Erythroblast (primary cell): ENCODE data around the gene ZC3H18.

Experiments
- DNase-seq, 2 experiments: peaks; one replicate each; lab custom pipeline; 2025; lab: John Stamatoyannopoulos, UW
- GATA1 ChIP-seq: IDR thresholded peaks from 2 replicates; pipeline ENCODE4 v1.6.1; 2011; ENCODE audit warnings: low read depth, mild to moderate bottlenecking, control low read depth, low read length, moderate library complexity
- POLR2A ChIP-seq: IDR thresholded peaks from 2 replicates; pipeline ENCODE4 v1.6.1; 2011; ENCODE audit warnings: mild to moderate bottlenecking, low read length

The ZC3H18 gene

DNA sequence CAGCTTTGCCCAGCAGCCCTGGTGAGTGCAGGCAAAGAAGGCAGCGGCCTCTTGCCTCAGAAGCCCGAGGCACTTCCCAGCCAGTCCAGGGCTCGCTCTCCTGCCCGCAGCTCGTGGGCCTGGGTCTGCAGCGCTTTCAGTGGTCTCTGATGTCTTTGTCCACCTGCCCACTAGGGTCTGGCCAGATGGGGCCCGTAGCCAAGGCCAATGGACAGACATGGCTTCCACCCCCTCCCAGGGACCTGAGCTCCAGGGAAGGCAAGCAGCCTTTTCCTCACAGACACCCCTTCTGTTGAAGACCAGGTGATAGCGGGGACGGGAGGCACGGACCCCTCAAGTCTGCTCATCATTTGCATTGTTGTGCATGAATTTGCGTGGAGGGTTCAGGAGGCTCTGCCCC lies 33.7 kb upstream of the ZC3H18 start:
- no peak for TF ChIP-seq POLR2A
- TF ChIP-seq GATA1, result no peak
- no peak for DNase-seq

DNA sequence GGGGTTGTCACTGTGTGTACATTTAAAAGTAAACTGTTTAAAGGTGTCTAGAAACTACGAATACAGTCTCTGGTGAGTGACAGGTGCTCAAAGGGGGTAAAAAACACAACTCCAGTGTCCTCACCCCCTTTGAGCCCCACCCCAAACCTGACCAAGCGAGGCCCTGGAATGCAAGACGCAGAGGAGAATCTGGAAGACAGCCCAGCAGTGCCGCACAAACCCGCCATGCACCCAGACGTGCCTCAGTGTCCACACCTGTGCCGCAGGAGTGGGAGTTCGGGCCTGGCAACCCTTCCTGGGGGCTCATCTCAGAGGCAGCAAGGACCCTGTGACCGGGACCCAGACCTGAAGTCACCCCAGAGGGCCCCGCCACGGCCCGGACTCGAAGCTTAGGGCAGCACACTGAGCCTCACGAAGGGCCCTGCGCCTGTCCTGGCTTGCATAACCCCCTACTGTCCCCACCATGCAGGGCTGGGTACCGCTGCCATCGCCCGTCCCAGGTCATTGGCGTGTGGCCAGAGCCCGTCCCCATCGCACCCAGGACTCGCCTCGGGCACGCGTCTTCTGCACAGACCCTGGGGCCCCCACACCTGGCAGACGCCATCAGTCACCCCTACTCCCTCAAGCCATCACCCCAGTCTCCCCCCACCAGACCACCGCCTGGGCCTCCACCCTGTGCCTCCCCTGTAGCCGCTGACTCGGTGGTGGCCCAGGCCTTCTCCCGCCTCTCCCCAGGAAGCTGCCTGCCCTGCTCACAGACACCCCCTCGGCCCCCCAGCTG lies 33.0 kb upstream of the ZC3H18 start:
- peak; percentile 50 to 54 for DNase-seq
- TF ChIP-seq GATA1 (no peak), POLR2A (no peak)

DNA sequence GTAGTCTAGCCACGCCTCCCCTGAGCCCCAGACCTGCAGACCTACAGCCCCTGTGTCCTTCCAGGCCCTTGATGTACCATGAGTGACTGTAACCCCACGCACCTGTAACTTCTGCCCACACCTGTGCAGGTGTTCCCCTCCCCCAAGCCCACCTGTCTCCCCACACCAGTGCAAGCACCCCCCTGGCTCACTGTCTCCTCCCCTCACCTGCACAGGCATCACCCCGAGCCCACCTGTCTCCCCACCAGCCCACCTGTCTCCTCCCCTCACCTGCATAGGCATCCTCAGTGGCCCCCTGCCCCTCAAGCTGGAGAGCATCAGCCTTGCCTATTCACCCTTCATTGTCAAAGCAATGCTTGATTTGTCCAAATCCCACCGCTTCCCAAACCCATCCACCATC lies 32.3 kb upstream of the ZC3H18 start:
- no peak for DNase-seq
- TF ChIP-seq POLR2A (peak; percentile 2), GATA1 (no peak)

DNA sequence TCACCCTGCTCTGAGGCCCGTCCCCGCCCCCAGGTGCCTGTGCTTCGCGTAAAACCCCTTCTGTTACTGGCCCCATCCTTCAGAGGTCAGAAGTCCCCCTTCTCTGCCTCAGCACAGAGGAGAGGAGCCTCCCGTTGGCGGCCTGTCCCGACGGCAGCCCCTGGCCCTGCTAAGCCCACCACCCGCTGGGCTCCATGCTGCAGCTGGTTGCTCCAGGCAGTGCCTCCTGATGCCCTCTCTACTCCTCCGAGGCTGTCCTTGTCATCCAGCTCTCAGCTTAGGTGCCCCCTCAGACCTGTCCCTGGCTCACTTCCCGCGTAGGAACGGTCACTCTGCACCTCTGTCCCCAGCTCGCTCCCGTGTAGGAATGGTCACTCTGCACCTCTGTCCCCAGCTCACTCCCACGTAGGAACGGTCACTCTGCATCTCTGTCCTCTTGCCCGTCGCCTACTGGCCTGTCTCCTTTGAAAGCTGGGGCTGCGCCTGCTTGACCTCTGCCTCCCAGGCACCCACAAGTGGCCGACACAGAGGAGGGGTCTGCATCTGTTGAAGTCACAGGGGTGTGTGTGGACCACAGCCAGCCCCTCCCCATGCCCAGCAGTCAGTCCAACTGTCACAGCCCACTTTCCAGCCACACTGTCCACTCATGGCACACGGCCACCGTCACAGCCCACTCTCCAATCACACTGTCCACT lies 31.7 kb upstream of the ZC3H18 start:
- DNase-seq, result no peak
- TF ChIP-seq GATA1 (no peak), POLR2A (no peak)

DNA sequence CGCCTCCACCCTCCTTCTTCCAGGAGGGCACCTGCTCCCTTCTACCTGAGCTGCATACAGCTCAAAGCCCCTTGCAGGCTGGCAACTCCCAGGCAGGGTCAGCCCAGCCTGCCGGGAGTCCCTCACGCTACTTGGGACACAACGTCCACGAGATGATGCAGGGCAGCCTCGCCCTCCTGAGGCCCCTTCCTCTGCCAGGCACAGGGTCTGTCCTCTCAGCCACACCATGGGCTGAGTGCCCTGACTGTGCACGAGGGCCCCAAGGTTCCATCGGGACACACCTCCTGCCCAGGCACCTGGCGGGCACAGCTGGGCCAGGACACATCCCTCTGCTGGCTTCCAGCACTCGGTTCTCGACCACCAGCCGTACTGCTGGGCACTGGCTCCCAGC lies 30.9 kb upstream of the ZC3H18 start:
- DNase-seq, result no peak
- no peak for TF ChIP-seq GATA1

- no peak for DNase-seq
- TF ChIP-seq GATA1 (no peak), POLR2A (no peak)
Observed at GRCh38 chr16:88539652-88540345, 30.4 kb upstream of the ZC3H18 start.

GRCh38 chr16:88540346-88540977 lies 29.7 kb upstream of the ZC3H18 start:
- TF ChIP-seq GATA1, result no peak
- no peak for TF ChIP-seq POLR2A
- DNase-seq, result no peak

DNA sequence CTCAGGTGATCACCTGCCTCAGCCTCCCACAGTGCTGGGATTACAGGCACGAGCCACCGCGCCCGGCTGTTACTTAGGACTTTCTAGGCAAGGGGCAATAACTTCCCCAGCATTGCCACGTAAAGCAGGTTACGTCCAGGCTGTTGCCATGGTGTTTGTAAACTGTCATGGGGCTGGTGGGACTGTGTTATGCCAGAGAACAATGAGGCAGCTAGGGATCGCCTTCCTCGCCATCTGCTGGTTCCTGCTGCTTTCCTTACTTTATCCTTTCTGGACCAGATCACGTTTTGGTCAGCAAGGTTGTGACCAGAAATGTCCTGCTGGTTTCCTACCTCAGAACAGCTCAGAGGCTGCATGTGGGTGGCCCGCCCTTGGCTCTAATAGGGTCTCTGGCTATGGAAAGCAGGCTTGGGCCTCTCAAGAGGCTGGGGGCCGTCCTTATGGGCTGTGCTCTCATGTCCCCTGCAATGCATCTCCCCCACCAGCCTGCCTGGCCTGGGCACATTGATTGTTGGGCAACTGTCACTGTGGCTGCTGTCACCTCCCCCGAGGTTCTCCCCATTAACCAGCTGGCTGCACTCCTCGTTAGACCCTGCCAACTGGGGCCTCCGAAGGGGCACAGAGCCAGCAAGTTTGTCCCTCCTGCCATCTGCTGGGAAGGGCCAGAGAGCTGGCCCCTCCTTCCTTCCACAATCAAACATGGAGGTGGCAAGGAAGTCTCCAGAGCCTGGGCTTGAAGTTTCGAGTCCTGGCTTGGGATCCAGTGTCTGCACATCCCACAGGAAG lies 28.2 kb upstream of the ZC3H18 start:
- TF ChIP-seq POLR2A (no peak), GATA1 (no peak)
- DNase-seq, result no peak

DNA sequence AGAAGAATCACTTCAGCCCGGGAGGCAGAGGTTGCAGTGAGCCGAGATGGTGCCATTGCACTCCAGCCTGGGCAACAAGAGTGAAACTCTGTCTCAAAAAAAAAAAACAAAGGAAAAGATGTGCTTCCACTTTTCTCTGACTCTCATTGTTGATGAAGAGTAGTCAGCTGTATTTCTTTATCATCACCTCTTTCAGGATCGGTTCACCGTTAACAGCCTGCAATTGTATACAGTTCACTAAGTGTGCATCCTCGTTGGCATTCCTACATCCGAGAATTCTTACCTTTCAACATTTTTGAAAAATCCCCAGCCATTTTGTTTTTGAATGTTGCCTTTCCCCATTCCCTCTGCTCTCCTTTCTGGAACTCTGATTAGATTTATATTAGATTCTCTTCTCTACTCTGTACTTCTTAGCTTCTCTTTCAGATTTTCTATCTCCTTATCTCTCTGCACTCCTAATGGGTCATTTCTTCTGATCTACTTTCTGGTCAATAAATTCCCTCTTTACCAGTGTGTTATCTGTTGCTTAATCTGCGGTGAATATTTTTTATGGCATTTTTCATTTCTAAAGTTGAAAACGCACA lies 26.9 kb upstream of the ZC3H18 start:
- DNase-seq, result no peak

DNA sequence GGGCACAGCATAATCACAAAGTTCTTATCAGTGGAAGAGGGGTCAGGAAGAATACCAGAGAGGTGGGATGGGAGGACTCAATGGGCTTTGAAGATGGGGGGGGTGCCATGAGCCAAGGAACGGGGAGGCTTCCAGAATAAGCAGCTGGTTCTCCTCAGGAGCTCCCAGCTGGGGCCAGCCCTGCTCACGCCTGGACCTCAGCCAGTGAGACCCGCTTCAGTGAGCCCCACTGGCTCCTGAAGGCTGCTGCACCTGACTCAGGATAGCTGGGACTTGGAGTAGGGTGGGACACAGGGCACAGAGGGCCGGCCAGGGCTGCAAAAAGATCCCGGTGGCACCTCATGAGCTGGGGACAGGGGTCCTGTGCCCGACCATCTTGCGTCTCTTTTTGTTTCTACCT lies 24.4 kb upstream of the ZC3H18 start:
- no peak for TF ChIP-seq POLR2A
- TF ChIP-seq GATA1, result no peak
- no peak for DNase-seq

More for the DNA sequence above, 26.9 kb upstream of the ZC3H18 start:
- TF ChIP-seq POLR2A, result no peak
- no peak for TF ChIP-seq GATA1

GRCh38 chr16:88548131-88548874 lies 21.9 kb upstream of the ZC3H18 start:
- TF ChIP-seq POLR2A, result no peak
- TF ChIP-seq GATA1, result no peak
- no peak for DNase-seq

- DNase-seq, result no peak
- TF ChIP-seq GATA1 (no peak), POLR2A (no peak)
Observed at GRCh38 chr16:88548985-88549384, 21.2 kb upstream of the ZC3H18 start.
